Upper lobe of left lung (tissue), 4 donors: ENCODE results near the gene PIGV.

ENCODE experiments used
- CTCF ChIP-seq, 6 experiments: fragments of 450-650 bp in 4 of 6; fragments of 200-600 bp in 2 of 6; sonication (generic) in 2 of 6; IDR thresholded peaks; one replicate each; pipeline ENCODE4 v1.5.1; 2016 to 2019; ENCODE audit warnings: antibody characterized with exemption in 6 of 6
- POLR2A ChIP-seq, 4 donors: fragments of 450-650 bp; IDR thresholded peaks; one replicate each; pipeline ENCODE4 v1.5.1; 2016 to 2017; ENCODE audit warnings: antibody characterized with exemption in 4 of 4, mild to moderate bottlenecking in 2 of 4

- TF ChIP-seq POLR2A (IDR thresholded peaks at IDR 0.05) (no peak), CTCF (IDR thresholded peaks at IDR 0.05) (no peak)
Measured at GRCh38 chr1:26782521-26783212, 5.1 kb upstream of the PIGV start.
